Neural cell (in vitro differentiated cells): ENCODE measurements around the gene SGSH. TPM values are rescaled to one million over a fixed set of nuclear protein-coding genes. Genes with fewer than 3 reads are reported as not detected.

Experiments
- H2AFZ ChIP-seq: fragments of 200-600, 300-800 bp; sonication (generic), shearing (Covaris generic); 2 replicates; pipeline ENCODE4 v1.6.0; 2014; ENCODE audit warnings: low read depth, mild to moderate bottlenecking, antibody characterized with exemption, low read length, moderate library complexity
- H3F3A ChIP-seq: fragments of 200-600 bp; shearing (Covaris generic); 2 replicates; pipeline ENCODE4 v1.6.1; 2016; ENCODE audit warnings: mild to moderate bottlenecking, moderate library complexity, mixed read lengths, antibody characterized with exemption, low read length; ENCODE audit not compliant: insufficient read depth, poor library complexity, severe bottlenecking
- H3K27ac ChIP-seq: fragments of 200-600, 300-800 bp; sonication (generic), shearing (Covaris generic); 2 replicates; pipeline ENCODE4 v1.5.1; 2014; ENCODE audit warnings: mild to moderate bottlenecking, low read length, moderate library complexity
- H3K27me3 ChIP-seq: fragments of 300-800, 200-600 bp; sonication (generic), shearing (Covaris generic); 2 replicates; pipeline ENCODE4 v1.6.0; 2014; ENCODE audit warnings: mild to moderate bottlenecking, low read depth, low read length, moderate library complexity; ENCODE audit not compliant: insufficient read depth
- H3K36me3 ChIP-seq: fragments of 300-800, 200-600 bp; sonication (generic), shearing (Covaris generic); 2 replicates; pipeline ENCODE4 v1.5.1; 2014; ENCODE audit warnings: mild to moderate bottlenecking, antibody characterized with exemption, low read length, moderate library complexity; ENCODE audit not compliant: insufficient read depth
- H3K4me2 ChIP-seq: fragments of 300-800, 200-600 bp; sonication (generic), shearing (Covaris generic); 2 replicates; pipeline ENCODE4 v1.6.0; 2014; ENCODE audit warnings: mild to moderate bottlenecking, low read length
- H3K4me3 ChIP-seq: fragments of 300-800, 200-600 bp; sonication (generic), shearing (Covaris generic); 2 replicates; pipeline ENCODE4 v1.5.1; 2014; ENCODE audit warnings: mild to moderate bottlenecking, low read length, moderate library complexity
- H3K79me2 ChIP-seq: fragments of 200-600 bp; shearing (Covaris generic); replicated peaks from 2 replicates; pipeline ENCODE4 v1.6.0; 2014; ENCODE audit warnings: mild to moderate bottlenecking, low read length, moderate library complexity; ENCODE audit not compliant: insufficient read depth
- H3K9ac ChIP-seq: fragments of 300-800, 200-600 bp; sonication (generic), shearing (Covaris generic); 2 replicates; pipeline ENCODE4 v1.6.1; 2016; ENCODE audit warnings: mild to moderate bottlenecking, low read length, mixed read lengths
- H3K9me2 ChIP-seq: fragments of 200-600 bp; shearing (Covaris generic); 2 replicates; pipeline ENCODE4 v1.6.1; 2016; ENCODE audit warnings: mild to moderate bottlenecking, low read length, mixed read lengths; ENCODE audit not compliant: insufficient read depth
- H3K9me3 ChIP-seq: fragments of 200-600, 300-800 bp; sonication (generic), shearing (Covaris generic); 2 replicates; pipeline ENCODE4 v1.6.1; 2016; ENCODE audit warnings: mild to moderate bottlenecking, mixed run types, low read length, moderate library complexity, mixed read lengths
- H4K20me1 ChIP-seq: fragments of 200-600 bp; shearing (Covaris generic); 2 replicates; pipeline ENCODE4 v1.6.1; 2016; ENCODE audit warnings: mild to moderate bottlenecking, mixed run types; ENCODE audit not compliant: insufficient read depth
- CTCF ChIP-seq: fragments of 450-650 bp; IDR thresholded peaks from 2 replicates; pipeline ENCODE4 v1.5.1; 2014; ENCODE audit warnings: antibody characterized with exemption, mild to moderate bottlenecking, moderate library complexity; ENCODE audit not compliant: poor library complexity, severe bottlenecking
- EP300 ChIP-seq: fragments of 450-650 bp; conservative IDR thresholded peaks from 2 replicates; pipeline ENCODE4 v1.6.1; 2014; ENCODE audit warnings: antibody characterized with exemption, mild to moderate bottlenecking, moderate library complexity; ENCODE audit not compliant: poor library complexity, severe bottlenecking
- EZH2 ChIP-seq: fragments of 200-600, 300-800 bp; shearing (Covaris generic), sonication (generic); IDR thresholded peaks from 2 replicates; pipeline ENCODE4 v1.6.1; 2014; ENCODE audit warnings: antibody characterized with exemption, low read length, borderline replicate concordance, mild to moderate bottlenecking; ENCODE audit not compliant: insufficient read depth, poor library complexity, severe bottlenecking
- MXI1 ChIP-seq: fragments of 450-650 bp; conservative IDR thresholded peaks from 2 replicates; pipeline ENCODE4 v1.6.1; 2014; ENCODE audit warnings: antibody characterized with exemption, mild to moderate bottlenecking; ENCODE audit not compliant: poor library complexity, severe bottlenecking
- POLR2AphosphoS5 ChIP-seq: IDR thresholded peaks from 2 replicates; pipeline ENCODE4 v1.6.1; 2012
- RAD21 ChIP-seq: fragments of 450-650 bp; conservative IDR thresholded peaks from 2 replicates; pipeline ENCODE4 v1.6.1; 2014; ENCODE audit warnings: antibody characterized with exemption, mild to moderate bottlenecking, moderate library complexity
- SMC3 ChIP-seq: fragments of 450-650 bp; conservative IDR thresholded peaks from 2 replicates; pipeline ENCODE4 v1.6.1; 2014; ENCODE audit warnings: antibody characterized with exemption, mild to moderate bottlenecking, moderate library complexity; ENCODE audit not compliant: poor library complexity
- TAF1 ChIP-seq: IDR thresholded peaks from 2 replicates; pipeline ENCODE4 v1.6.1; 2012; ENCODE audit warnings: low read depth
- polyA plus RNA-seq: library from polyadenylated mRNA; depleted of rRNA; stranded (reverse); fragments of >200 nt; gene quantifications from 2 replicates; pipeline ENCODE4 v1.2.3, GENCODE V29; 2014
- TF ChIP-seq, protein P1 (sequence below): IDR thresholded peaks from 2 replicates; pipeline ENCODE4 v1.6.1; 2012; ENCODE audit warnings: borderline replicate concordance

SGSH gene
- polyA plus RNA-seq, 1 donor from 2014 or later = 8.0 TPM

DNA sequence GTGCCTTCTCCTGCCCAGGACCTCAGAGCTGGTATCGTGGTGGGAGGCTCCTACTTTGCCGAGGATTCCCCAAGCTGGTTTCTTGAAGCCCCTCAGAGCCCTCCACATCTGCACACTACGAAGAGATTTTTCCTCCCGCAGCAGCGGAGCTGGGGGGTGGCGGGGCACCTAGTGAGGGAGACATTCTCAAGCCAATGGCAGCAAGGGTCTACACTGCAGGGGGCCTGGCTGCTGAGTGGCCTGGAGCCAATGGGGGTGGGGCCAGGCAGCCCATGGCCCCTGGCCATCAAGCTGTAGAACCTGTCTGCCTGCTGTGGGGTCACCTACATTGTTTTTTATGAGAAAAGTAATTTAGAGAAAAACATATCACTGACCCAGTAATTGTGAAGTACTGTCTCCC, 5.1 kb upstream of the SGSH start:
- Histone ChIP-seq H3K4me3 (no peak overlapping the region), H4K20me1 (no peaks in the 10 kb centered on the region), H3K27ac (no peak overlapping the region), H3K9me2 (no peaks in the 10 kb centered on the region), H3K9me3 (no peaks in the 10 kb centered on the region), H3K4me2 (no peak overlapping the region), H3K27me3 (no peaks in the 10 kb centered on the region), H3K36me3 (no peaks in the 10 kb centered on the region), H3K79me2 (no peaks in the 10 kb centered on the region), H3F3A (no peaks in the 10 kb centered on the region), H3K9ac (no peak overlapping the region), H2AFZ (no peak overlapping the region)
- TF ChIP-seq RAD21 (no peak), EP300 (no peak), POLR2AphosphoS5 (no peak), EZH2 (no peak), CTCF (no peak)
- TF ChIP-seq, protein P1, sequence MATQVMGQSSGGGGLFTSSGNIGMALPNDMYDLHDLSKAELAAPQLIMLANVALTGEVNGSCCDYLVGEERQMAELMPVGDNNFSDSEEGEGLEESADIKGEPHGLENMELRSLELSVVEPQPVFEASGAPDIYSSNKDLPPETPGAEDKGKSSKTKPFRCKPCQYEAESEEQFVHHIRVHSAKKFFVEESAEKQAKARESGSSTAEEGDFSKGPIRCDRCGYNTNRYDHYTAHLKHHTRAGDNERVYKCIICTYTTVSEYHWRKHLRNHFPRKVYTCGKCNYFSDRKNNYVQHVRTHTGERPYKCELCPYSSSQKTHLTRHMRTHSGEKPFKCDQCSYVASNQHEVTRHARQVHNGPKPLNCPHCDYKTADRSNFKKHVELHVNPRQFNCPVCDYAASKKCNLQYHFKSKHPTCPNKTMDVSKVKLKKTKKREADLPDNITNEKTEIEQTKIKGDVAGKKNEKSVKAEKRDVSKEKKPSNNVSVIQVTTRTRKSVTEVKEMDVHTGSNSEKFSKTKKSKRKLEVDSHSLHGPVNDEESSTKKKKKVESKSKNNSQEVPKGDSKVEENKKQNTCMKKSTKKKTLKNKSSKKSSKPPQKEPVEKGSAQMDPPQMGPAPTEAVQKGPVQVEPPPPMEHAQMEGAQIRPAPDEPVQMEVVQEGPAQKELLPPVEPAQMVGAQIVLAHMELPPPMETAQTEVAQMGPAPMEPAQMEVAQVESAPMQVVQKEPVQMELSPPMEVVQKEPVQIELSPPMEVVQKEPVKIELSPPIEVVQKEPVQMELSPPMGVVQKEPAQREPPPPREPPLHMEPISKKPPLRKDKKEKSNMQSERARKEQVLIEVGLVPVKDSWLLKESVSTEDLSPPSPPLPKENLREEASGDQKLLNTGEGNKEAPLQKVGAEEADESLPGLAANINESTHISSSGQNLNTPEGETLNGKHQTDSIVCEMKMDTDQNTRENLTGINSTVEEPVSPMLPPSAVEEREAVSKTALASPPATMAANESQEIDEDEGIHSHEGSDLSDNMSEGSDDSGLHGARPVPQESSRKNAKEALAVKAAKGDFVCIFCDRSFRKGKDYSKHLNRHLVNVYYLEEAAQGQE = no peak

- Histone ChIP-seq H3K9ac (no peak overlapping the region), H3K9me2 (no peaks in the 10 kb centered on the region), H3K4me2 (no peak overlapping the region), H4K20me1 (no peaks in the 10 kb centered on the region), H3K9me3 (no peaks in the 10 kb centered on the region), H3K79me2 (no peaks in the 10 kb centered on the region), H3K36me3 (no peaks in the 10 kb centered on the region), H3F3A (no peaks in the 10 kb centered on the region), H3K27ac (no peak overlapping the region), H3K27me3 (no peaks in the 10 kb centered on the region), H2AFZ (no peak overlapping the region), H3K4me3 (no peak overlapping the region)
- TF ChIP-seq CTCF = no peak
- TF ChIP-seq EZH2 = no peak
- TF ChIP-seq, protein P1 = no peak
- no peak for TF ChIP-seq POLR2AphosphoS5
- no peak for TF ChIP-seq SMC3
- no peak for TF ChIP-seq TAF1
- no peak for TF ChIP-seq EP300
- no peak for TF ChIP-seq MXI1
- no peak for TF ChIP-seq RAD21
Measured at GRCh38 chr17:80224683-80225082, 4.5 kb upstream of the SGSH start.
